ENCODE data around the gene TRIM47.

DNA sequence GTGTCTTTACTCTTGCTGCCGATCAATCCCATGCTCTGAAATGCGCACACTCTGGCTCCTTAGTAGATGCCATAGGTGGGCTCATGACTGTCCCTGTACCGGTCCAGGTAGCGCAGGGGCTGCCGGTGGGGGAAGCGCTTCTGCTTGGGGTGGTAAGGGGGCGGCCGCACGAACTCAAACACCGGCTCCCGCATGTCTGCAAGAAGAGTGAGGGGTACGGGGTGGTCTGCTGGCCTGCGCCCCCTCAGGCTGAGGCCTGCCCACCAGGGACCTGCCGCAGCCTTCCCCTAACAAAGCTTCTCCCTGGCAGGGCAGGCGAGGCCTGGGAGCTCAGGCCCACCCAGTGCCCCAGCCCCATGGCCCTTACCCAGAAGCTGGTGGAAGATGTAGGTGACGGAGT is 20.4 kb upstream of the TRIM47 start:
- TF ChIP-seq, protein P1, sequence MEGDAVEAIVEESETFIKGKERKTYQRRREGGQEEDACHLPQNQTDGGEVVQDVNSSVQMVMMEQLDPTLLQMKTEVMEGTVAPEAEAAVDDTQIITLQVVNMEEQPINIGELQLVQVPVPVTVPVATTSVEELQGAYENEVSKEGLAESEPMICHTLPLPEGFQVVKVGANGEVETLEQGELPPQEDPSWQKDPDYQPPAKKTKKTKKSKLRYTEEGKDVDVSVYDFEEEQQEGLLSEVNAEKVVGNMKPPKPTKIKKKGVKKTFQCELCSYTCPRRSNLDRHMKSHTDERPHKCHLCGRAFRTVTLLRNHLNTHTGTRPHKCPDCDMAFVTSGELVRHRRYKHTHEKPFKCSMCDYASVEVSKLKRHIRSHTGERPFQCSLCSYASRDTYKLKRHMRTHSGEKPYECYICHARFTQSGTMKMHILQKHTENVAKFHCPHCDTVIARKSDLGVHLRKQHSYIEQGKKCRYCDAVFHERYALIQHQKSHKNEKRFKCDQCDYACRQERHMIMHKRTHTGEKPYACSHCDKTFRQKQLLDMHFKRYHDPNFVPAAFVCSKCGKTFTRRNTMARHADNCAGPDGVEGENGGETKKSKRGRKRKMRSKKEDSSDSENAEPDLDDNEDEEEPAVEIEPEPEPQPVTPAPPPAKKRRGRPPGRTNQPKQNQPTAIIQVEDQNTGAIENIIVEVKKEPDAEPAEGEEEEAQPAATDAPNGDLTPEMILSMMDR (IDR thresholded peaks at IDR 0.05), result no peak
- no peak for TF ChIP-seq ZFX (IDR thresholded peaks at IDR 0.05; ENCODE audit: borderline replicate concordance)
